Stomach (tissue), 4 donors: ENCODE results near the gene SUPV3L1.

Source experiments
- CTCF ChIP-seq, 7 experiments: fragments of 450-650 bp in 4 of 7; fragments of 200-600 bp in 3 of 7; sonication (generic) in 3 of 7; IDR thresholded peaks; one replicate each; pipeline ENCODE4 v1.5.1; 2016 to 2019; ENCODE audit warnings: antibody characterized with exemption in 7 of 7, control low read depth in 2 of 7, mild to moderate bottlenecking in 1 of 7
- EP300 ChIP-seq: sonication (generic); formaldehyde crosslinking; IDR thresholded peaks from one replicate; pipeline ENCODE4 v1.6.1; 2017; ENCODE audit warnings: antibody characterized with exemption
- POLR2A ChIP-seq, 4 donors: fragments of 450-650 bp; IDR thresholded peaks; one replicate each; pipeline ENCODE4 v1.6.1; 2016; ENCODE audit warnings: antibody characterized with exemption in 4 of 4, control low read depth in 2 of 4, mild to moderate bottlenecking in 1 of 4, moderate library complexity in 1 of 4

- TF ChIP-seq EP300 (no peak), CTCF (IDR thresholded peaks at IDR 0.05) (no peak), POLR2A (IDR thresholded peaks at IDR 0.05) (no peak)
Measured at GRCh38 chr10:69181433-69181832, 1.4 kb downstream of the SUPV3L1 start.
